ENCODE data around the gene CCNC. TPM values are rescaled to one million over a fixed set of nuclear protein-coding genes. Genes with fewer than 3 reads are reported as not detected.
A peak's percentile ranks its signal among the peaks of the same experiment; 100 is the strongest.

The CCNC gene
- polyA plus RNA-seq, 1 donor (not counting 4 experiments of a cell fraction or from before 2014, with no cell fraction given): 103 TPM

DNA sequence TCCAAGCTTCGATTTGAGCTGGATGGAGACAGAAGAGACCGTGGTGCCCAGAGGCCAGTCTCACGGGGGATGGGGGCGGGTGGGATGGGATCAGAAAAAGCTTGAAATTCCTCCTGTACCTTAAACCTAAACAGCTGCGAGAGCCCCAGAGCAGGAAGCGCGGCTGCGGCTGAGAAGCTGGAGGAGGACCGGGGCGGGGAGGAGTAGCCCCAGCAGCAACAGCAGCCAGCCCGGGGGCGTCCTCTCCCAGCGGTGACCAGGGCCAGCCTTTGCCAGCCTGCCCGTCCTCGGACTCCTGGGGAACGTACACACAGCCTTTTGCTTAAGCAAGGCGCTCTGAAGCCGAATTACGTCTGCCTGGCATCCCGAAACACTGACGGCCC is 20.8 kb upstream of the CCNC start:
- Histone ChIP-seq H3K4me3 (ENCODE audit: control insufficient read depth in 2 of 3, extremely low read depth in 1 of 3, insufficient read depth in 2 of 3, low read depth in 1 of 3, low read length in 3 of 3) (peak overlapping the region; percentile 35 to 66 (median 62)), H3K9ac (ENCODE audit: control insufficient read depth, extremely low read depth, insufficient read depth, low read length) (no peak overlapping the region), H3K36me3 (ENCODE audit: control insufficient read depth in 2 of 2, extremely low read depth in 1 of 2, insufficient read depth in 2 of 2, low read length in 2 of 2) (no peaks in the 10 kb centered on the region), H3K79me2 (ENCODE audit: control insufficient read depth, insufficient read depth, low read length) (no peaks in the 10 kb centered on the region), H3K4me1 (ENCODE audit: control insufficient read depth, extremely low read depth, insufficient read depth, low read length) (no peaks in the 10 kb centered on the region), H3K4me2 (ENCODE audit: control insufficient read depth, extremely low read depth, insufficient read depth, low read depth, low read length) (peak overlapping the region; percentile 61), H3K27ac (ENCODE audit: control insufficient read depth, insufficient read depth, low read length) (no peak overlapping the region), H3K9me3 (ENCODE audit: control insufficient read depth, low read depth, low read length) (no peaks in the 10 kb centered on the region), H4K20me1 (ENCODE audit: control insufficient read depth, extremely low read depth, insufficient read depth, low read length) (no peaks in the 10 kb centered on the region), H3K9me1 (ENCODE audit: control insufficient read depth, extremely low read depth, insufficient read depth, low read length) (no peaks in the 10 kb centered on the region), H3K27me3 (ENCODE audit: control insufficient read depth, extremely low read depth, insufficient read depth, low read length) (peaks cover 63% of the 10 kb centered on the region), H2AFZ (ENCODE audit: control insufficient read depth, low read length) (no peak overlapping the region)
- no peak for DNase-seq (ENCODE audit: low read depth, low spot score)
- dilution Hi-C loops (cut with MboI; ENCODE audit: extremely low pct_ligation_motif_present, low sequenced_read_pairs): no loop called here
- TF ChIP-seq EZH2 (IDR thresholded peaks at IDR 0.05; ENCODE audit: low read length): no peak
- TF ChIP-seq, protein P1, sequence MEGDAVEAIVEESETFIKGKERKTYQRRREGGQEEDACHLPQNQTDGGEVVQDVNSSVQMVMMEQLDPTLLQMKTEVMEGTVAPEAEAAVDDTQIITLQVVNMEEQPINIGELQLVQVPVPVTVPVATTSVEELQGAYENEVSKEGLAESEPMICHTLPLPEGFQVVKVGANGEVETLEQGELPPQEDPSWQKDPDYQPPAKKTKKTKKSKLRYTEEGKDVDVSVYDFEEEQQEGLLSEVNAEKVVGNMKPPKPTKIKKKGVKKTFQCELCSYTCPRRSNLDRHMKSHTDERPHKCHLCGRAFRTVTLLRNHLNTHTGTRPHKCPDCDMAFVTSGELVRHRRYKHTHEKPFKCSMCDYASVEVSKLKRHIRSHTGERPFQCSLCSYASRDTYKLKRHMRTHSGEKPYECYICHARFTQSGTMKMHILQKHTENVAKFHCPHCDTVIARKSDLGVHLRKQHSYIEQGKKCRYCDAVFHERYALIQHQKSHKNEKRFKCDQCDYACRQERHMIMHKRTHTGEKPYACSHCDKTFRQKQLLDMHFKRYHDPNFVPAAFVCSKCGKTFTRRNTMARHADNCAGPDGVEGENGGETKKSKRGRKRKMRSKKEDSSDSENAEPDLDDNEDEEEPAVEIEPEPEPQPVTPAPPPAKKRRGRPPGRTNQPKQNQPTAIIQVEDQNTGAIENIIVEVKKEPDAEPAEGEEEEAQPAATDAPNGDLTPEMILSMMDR (optimal IDR thresholded peaks at IDR 0.05 in 1 of 3, IDR thresholded peaks at IDR 0.05 in 1 of 3, conservative IDR thresholded peaks at IDR 0.05 in 1 of 3; ENCODE audit: extremely low read depth in 1 of 3, insufficient read depth in 2 of 3, low read length in 3 of 3): no peak
- no peak for FAIRE-seq

DNA sequence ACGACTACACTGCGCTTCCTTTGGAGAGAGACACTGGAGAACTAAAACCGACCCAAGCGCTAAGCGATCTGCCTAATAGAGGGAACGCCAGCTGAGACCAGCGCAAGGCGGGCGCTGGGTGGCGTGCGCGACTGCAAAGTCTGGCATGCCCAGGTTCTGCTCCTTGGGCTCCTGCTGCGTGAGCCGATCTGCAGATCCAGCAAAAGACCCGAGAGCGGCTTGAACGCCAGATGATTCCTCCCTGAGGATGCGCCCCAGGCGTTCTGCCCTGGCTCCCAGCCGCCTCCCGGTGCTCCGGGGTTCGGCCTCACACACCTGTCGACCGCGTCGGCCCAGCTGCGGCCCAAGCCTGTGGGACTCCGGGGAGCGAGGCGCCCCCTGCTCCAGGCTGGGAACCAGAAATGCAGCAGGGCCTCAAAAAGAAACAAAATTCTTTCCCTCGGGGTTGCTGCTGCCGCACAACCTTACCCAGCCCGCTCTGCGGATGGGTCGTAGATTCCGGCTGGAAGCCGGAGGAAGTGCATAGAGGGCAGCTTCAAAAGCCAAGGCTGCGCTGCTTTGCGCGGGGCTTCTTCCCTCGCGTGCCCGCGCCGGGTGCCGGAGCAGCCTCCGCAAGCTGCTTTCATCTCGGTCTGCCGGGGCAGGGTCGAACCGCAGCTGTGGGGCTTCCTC is 20.3 kb upstream of the CCNC start:
- FAIRE-seq (peak; percentile 57), DNase-seq (ENCODE audit: low read depth, low spot score) (no peak)
- no peaks in the 10 kb centered on the region for H4K20me1 ChIP-seq (ENCODE audit: control insufficient read depth, extremely low read depth, insufficient read depth, low read length)
- no peaks in the 10 kb centered on the region for H3K9me1 ChIP-seq (ENCODE audit: control insufficient read depth, extremely low read depth, insufficient read depth, low read length)
- peak overlapping the region; percentile 61 for H3K4me2 ChIP-seq (ENCODE audit: control insufficient read depth, extremely low read depth, insufficient read depth, low read depth, low read length)
- no peaks in the 10 kb centered on the region for H3K4me1 ChIP-seq (ENCODE audit: control insufficient read depth, extremely low read depth, insufficient read depth, low read length)
- H3K27me3 ChIP-seq (ENCODE audit: control insufficient read depth, extremely low read depth, insufficient read depth, low read length): peaks cover 60% of the 10 kb centered on the region
- peak; percentile 84 for TF ChIP-seq EZH2 (IDR thresholded peaks at IDR 0.05; ENCODE audit: low read length)
- TF ChIP-seq, protein P1 (optimal IDR thresholded peaks at IDR 0.05 in 1 of 3, IDR thresholded peaks at IDR 0.05 in 1 of 3, conservative IDR thresholded peaks at IDR 0.05 in 1 of 3; ENCODE audit: extremely low read depth in 1 of 3, insufficient read depth in 2 of 3, low read length in 3 of 3): peak; percentile 48 to 83 (median 78)
- H3K36me3 ChIP-seq (ENCODE audit: control insufficient read depth in 2 of 2, extremely low read depth in 1 of 2, insufficient read depth in 2 of 2, low read length in 2 of 2): no peaks in the 10 kb centered on the region
- H3K27ac ChIP-seq (ENCODE audit: control insufficient read depth, insufficient read depth, low read length): no peak overlapping the region
- dilution Hi-C loops (cut with MboI; ENCODE audit: extremely low pct_ligation_motif_present, low sequenced_read_pairs): no loop called here
- H2AFZ ChIP-seq (ENCODE audit: control insufficient read depth, low read length): peak overlapping the region; percentile 20
- H3K9me3 ChIP-seq (ENCODE audit: control insufficient read depth, low read depth, low read length): no peaks in the 10 kb centered on the region
- H3K9ac ChIP-seq (ENCODE audit: control insufficient read depth, extremely low read depth, insufficient read depth, low read length): no peak overlapping the region
- no peaks in the 10 kb centered on the region for H3K79me2 ChIP-seq (ENCODE audit: control insufficient read depth, insufficient read depth, low read length)
- H3K4me3 ChIP-seq (ENCODE audit: control insufficient read depth in 2 of 3, extremely low read depth in 1 of 3, insufficient read depth in 2 of 3, low read depth in 1 of 3, low read length in 3 of 3): peak overlapping the region; percentile 35 to 66 (median 62)

Data from keratinocyte (primary cell).